Eye (tissue), 1 donor: ENCODE measurements around the gene SAMD8.
A peak's percentile ranks its signal among the peaks of the same experiment; 100 is the strongest.
"Not testable (repeated sequence)": the region's sequence is repeated elsewhere in the genome, so short reads cannot be mapped to it uniquely, and the experiment has no call there.

Experiments used
- DNase-seq: peaks from one replicate; pipeline ENCODE4 v3.0.0-alpha.2; 2015

SAMD8 gene

GRCh38 chr10:75086278-75086934, 25.1 kb upstream of the SAMD8 start:
- no peak for DNase-seq

- DNase-seq, result no peak
Measured at GRCh38 chr10:75088640-75089039, 22.8 kb upstream of the SAMD8 start.

DNA sequence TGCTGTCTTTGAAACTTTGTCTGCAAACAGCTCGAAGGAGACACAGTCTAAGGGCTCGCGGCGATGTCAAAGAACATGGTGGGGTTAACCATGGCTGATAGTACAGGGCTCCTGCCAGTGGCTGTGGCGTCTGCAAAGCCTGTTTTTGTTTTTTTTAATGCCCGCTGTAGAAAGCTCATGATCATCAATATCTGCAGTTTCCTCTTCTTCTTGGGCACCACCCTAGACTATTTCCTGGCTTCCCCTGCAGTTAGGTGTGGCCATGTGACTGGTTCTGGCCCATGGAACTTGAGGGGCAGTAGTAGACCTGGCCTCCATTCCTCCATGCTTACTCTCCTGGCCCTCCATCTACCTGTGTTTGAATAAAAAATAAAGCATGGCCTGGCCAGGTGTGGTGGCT, 21.8 kb upstream of the SAMD8 start:
- no peak for DNase-seq

DNA sequence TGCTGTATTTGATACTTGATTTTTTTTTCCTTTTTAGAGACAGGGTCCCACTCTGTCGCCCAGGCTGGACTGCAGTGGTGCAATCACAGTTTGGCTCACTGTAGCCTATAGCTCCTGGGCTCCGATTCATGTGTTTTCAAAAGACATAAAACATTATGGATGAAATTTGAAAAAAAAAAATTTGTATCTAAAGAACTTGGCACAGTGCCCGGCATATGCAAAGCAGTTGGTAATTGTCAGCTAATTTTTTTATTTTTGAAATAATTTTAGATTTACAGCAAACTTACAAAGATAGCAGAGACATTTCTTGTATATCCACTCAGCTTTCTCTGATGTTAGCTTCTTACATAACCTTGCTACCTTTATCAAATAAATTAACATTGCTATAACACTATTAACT, 20.3 kb upstream of the SAMD8 start:
- DNase-seq, result no peak

GRCh38 chr10:75094465-75094864, 17.0 kb upstream of the SAMD8 start:
- DNase-seq, result no peak

DNA sequence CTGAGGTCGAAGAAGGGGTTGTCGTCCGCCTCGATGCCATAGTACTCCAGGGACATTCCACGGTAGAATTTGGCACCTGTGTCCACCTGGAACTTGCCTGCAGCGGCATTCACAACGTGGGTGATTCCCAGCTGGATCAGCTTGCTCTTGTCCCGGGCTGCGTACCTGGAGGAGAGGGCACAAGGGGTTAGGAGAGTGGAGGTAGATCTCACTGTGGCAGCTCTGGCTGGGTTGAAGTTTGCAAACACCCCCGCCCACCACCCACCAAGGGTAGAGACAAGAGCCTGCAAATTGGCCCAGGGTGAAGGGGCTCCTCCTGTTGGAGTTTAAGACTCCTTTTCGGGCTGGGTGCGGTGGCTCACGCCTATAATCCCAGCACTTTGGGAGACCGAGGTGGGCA, 15.8 kb upstream of the SAMD8 start:
- no peak for DNase-seq

- DNase-seq, result no peak
Measured at GRCh38 chr10:75096749-75097148, 14.7 kb upstream of the SAMD8 start.

GRCh38 chr10:75097666-75098285, 13.7 kb upstream of the SAMD8 start:
- peak; percentile 56 for DNase-seq

- DNase-seq, result no peak
Measured at GRCh38 chr10:75098902-75099673, 12.4 kb upstream of the SAMD8 start.

- peak; percentile 91 for DNase-seq
Measured at GRCh38 chr10:75099952-75100763, 11.3 kb upstream of the SAMD8 start.

DNA sequence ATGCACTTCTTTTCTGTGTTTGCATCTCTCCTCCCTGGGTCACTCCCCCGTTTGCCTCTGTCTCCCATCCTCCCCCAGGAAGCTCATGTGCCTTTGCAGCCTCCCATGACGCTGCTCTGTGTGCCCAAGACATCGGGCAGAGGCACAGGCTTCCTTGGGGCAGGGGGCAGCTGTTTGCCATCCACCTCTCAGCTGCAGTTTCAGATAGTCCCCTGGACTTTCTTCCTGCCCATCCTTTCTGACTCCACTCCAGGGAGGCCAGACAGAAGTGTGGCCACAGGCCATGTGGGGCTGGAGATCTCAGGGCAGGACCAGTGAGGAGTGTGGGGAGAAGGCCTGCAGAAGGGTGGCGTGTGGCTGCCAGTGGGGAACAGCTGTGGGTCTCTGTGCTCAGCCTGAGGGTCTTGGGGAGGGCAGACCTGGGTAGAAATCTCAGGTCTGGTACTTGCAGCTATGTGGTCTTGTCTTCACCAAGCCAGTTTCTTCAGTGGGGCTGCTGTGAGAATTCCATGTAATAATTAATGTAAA, 10.6 kb upstream of the SAMD8 start:
- DNase-seq, result no peak

- no peak for DNase-seq
Measured at GRCh38 chr10:75101416-75102251, 9.8 kb upstream of the SAMD8 start.

GRCh38 chr10:75102830-75103673, 8.4 kb upstream of the SAMD8 start:
- no peak for DNase-seq

DNA sequence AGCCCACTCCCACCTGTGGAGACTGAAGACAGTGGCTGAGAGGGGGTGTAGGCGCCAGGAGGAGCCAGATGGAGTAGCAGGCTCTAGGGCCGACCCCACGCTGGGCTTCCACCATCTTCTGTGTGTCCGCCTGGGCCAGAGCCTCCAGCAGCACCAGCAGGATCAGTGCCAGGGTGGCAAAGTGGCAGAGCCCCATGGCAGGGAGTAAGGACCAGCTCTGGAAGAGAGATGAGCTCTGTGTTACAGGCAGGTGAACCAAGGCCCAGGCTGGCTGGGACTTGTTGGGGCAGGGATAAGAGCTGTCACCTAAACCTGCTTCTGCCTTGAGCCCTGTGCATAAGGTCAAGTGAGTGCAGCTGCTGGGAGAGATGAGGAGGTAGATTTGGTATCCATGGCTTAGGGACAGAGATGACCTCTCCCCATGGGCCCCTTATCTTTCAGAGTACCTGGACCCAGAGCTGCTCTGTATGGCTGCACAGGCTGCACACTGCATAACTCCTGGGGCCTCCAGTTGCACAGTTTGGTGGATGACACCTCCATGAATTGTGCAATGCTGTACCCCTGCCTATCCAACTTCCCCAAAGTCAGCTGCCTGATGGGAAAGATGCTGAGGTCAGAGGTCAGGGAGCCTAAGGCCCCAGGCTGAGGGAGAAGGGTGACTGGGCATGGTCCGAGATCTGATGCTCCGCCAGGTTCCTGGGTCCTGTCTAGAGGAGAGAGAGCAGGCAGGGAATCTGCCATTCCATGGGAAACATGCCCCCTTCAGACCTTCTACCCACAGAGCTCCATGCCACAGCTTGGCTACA, 7.4 kb upstream of the SAMD8 start:
- no peak for DNase-seq

DNA sequence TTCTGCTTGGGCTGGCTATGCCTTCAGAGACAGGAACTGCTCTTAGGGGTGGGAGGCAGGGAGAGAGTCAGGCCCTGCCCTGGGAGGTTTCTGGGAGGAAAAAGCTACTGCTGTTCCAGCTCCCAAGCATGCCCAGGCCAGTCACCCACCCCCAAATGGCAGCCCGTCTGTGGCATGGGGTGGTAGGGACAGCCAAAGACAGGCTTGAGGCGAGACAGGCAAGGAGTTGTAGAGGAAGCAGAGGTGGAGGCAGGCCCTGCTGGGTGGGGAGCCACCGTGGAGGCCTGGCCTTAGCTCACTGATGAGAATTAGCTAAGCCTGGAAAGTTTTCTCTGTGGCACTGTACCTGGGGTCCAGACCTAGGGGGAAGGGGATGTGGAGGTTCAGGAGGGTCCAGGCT, 6.6 kb upstream of the SAMD8 start:
- no peak for DNase-seq

DNA sequence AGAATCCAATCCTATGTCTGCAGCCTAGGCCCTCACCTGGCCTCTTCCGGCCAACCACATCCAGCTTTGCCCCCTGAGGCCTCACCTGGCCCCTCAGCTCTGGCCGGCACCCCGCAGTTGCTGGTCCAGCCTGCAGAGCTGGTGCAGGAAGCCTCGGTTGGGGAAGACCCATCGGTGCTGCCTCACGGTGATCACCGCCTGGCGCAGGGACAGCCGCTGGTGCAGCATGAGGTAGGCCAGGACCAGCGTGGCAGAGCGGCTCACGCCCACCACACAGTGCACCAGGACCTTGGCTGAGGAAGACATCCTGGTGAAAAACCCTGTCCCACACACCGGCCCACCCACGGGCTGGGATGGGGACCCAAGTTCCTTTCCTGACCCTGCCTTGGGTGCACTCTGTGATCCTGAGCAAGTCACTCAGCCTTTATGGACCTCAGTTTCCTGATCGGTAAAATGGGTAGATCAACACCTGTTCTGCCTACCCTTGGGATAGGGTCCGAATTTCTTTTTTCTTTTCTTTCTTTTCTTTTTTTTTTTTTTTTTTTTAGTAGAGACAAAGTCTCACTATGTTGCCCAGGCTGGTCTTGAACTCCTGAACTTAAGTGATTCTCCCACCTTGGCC, 5.8 kb upstream of the SAMD8 start:
- DNase-seq, result no peak

DNA sequence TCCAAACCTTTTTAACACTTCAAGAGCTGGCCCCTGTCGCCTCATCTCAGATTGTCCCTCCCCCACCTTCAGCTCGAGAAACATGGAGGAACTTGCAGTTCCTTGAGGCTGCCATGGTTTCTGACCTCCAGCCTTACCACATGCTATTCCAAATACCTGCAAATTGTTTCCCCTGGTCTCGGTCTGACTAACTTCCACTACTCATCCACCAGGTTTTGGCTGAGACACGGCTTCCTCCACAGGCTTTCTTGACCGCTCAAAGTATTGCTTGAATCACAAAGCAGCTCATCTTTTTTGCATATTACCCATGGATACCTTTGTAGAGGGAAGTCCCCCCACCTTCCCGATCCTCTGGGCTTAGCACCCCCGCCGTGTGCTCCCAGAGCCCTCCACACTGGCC, 5.2 kb upstream of the SAMD8 start:
- no peak for DNase-seq

DNA sequence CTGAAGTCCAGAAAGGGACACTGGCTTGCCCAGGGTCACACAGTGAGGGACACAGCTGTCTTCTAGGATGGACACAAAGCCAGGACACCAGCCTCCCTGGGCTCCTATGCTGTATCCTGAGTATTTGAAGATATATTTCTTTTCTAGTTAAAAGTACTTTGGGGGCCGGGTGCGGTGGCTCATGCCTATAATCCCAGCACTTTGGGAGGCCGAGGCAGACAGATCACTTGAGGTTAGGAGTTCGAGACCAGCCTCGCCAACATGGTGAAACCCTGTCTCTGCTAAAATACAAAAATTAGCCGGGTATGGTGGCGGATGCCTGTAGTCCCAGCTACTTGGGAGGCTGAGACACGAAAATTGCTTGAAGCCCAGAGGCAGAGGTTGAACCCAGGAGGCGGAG, 4.6 kb upstream of the SAMD8 start:
- not testable (repeated sequence) for DNase-seq

DNA sequence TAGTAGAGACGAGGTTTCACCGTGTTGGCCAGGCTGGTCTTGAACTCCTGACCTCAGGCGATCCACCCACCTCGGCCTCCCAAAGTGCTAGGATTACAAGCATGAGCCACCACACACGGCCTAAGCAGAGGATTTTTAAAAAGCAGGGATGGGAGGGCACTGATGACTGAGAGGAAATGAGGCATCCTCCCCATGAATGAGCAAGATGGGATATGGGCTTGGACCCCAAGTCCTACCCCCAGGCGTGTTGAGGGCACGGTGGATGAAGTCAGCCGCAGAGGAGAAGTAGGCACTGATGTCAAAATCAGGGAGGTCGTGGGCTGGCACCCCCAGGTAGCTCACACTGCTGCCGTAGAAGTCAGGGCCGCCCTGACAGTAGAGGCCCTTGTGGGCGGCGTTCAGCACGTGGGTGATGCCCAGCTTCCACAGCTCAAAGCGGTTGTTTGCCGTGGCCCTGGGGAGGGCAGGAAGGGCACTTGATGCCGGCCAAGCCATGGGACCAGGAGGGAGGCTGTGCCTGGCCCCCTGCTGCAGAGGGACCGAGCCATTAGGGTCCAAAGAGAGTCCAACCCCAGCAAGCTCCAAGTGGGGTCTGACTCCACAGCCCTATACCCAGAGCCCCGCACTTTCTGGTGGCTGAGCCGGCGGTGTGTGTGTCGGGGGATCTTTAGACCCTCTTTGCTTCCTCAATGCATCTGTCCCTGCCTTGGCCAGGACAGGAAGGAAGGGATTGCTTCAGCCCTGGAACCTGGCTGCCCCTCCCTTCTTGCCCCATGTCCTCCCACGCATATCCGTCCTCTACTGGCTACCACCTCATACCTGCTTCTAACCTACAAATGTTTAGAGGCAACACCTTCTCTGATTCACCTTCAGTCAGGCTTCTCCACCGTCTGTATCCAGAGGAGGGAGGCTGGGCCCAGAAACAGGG, 3.4 kb upstream of the SAMD8 start:
- DNase-seq, result no peak
